Mesodermal cell (in vitro differentiated cells): Measurements from ENCODE around the gene STRA6.

Source experiments
- H3K27ac ChIP-seq: 2 replicates; pipeline ENCODE4 v1.7.0; 2013; ENCODE audit warnings: mild to moderate bottlenecking, low read depth, low read length, moderate library complexity; ENCODE audit not compliant: severe bottlenecking
- H3K36me3 ChIP-seq: 2 replicates; pipeline ENCODE4 v1.7.1; 2013; ENCODE audit warnings: mild to moderate bottlenecking, low read length, moderate library complexity; ENCODE audit not compliant: control insufficient read depth, insufficient read depth
- H3K4me1 ChIP-seq: one replicate; pipeline ENCODE4 v1.7.1; 2013; ENCODE audit warnings: mild to moderate bottlenecking, low read length; ENCODE audit not compliant: insufficient read depth, control insufficient read depth, poor library complexity, severe bottlenecking
- H3K4me3 ChIP-seq: 2 replicates; pipeline ENCODE4 v1.7.0; 2013; ENCODE audit warnings: low read length, control low read depth, mild to moderate bottlenecking; ENCODE audit not compliant: insufficient read depth, poor library complexity, severe bottlenecking; ENCODE audit errors: extremely low read depth
- H3K9me3 ChIP-seq: 2 replicates; pipeline ENCODE4 v1.7.1; 2013; ENCODE audit warnings: mild to moderate bottlenecking, low read length, moderate library complexity; ENCODE audit not compliant: control insufficient read depth
- WGBS, 2 experiments: methylation state at CpG; one replicate each; pipeline ENCODE4 v1.1.5; 2013; ENCODE audit warnings: missing lambda C conversion rate in 2 of 2; ENCODE audit not compliant: insufficient coverage in 2 of 2; 5-methylcytosine and 5-hydroxymethylcytosine counted together

The STRA6 gene

GRCh38 chr15:74226761-74227540, 24.4 kb upstream of the STRA6 start:
- Histone ChIP-seq H3K4me1 (peaks cover 30% of the 10 kb centered on the region), H3K9me3 (no peaks in the 10 kb centered on the region), H3K4me3 (no peak overlapping the region), H3K36me3 (no peaks in the 10 kb centered on the region), H3K27ac (no peak overlapping the region)
- 87 to 91% methylated on average over 7 to 9 of the region's 10 CpGs for WGBS, 2 experiments

- 78 to 81% methylated on average over 5 of the region's 5 CpGs for WGBS, 2 experiments
- Histone ChIP-seq H3K36me3 (no peaks in the 10 kb centered on the region), H3K4me1 (peaks cover 36% of the 10 kb centered on the region), H3K9me3 (no peaks in the 10 kb centered on the region), H3K4me3 (no peak overlapping the region), H3K27ac (no peak overlapping the region)
These were observed 23.3 kb upstream of the STRA6 start for GRCh38 chr15:74225928-74226327.

- Histone ChIP-seq H3K27ac (no peak overlapping the region), H3K4me1 (peaks cover 36% of the 10 kb centered on the region), H3K4me3 (no peak overlapping the region), H3K36me3 (no peaks in the 10 kb centered on the region), H3K9me3 (no peaks in the 10 kb centered on the region)
- 38 to 70% methylated on average over 4 to 8 of the region's 25 CpGs for WGBS, 2 experiments
These were observed 19.9 kb upstream of the STRA6 start for GRCh38 chr15:74222240-74223119.

DNA sequence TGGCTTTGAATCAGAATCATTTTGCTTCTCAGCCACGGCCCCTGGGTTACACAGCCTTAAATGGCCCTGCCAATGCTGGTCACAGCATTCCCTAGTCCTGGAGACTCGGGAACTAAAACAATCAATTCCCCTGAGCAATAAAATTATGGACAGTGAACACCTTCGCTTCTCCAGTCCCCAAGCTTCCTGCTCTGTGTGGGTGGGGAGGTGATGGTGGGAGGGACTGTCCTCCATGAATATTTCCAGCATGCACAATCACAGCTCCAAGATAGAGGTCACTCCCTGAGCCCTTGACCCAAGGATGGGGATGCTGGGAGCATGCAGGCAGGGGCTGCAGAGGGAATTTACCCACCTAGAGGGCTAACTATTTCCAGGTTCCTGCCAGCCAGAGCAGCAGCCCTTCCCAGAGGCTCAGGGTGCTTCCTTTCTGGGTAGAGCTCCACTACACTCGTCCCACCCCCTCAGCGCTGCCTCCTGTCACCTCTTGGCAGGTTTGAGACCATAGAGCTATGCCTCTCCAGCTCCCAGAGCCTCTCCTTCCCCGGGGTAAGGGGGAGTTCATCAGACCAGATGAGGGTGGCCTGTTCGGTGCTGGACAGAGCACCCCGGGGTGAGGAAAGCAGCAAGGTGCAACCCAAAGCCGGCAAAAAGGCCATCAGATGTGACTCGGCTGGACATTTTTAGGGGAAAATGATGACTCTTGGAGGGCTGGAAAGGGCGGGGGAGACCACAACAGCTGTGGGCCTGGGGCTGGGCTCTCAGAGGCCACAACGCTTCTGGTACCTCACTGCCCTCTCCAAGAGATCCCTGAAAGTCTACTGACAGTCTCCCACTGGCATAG, 19.0 kb upstream of the STRA6 start:
- peaks cover 36% of the 10 kb centered on the region for H3K4me1 ChIP-seq
- H3K9me3 ChIP-seq, result no peaks in the 10 kb centered on the region
- 52 to 54% methylated on average over 8 to 9 of the region's 12 CpGs for WGBS, 2 experiments
- H3K36me3 ChIP-seq, result no peaks in the 10 kb centered on the region
- H3K4me3 ChIP-seq, result no peak overlapping the region
- H3K27ac ChIP-seq, result peak overlapping the region; percentile 11

GRCh38 chr15:74220475-74221248, 18.1 kb upstream of the STRA6 start:
- H3K27ac ChIP-seq, result no peak overlapping the region
- H3K4me3 ChIP-seq, result no peak overlapping the region
- H3K36me3 ChIP-seq, result no peaks in the 10 kb centered on the region
- H3K9me3 ChIP-seq, result no peaks in the 10 kb centered on the region
- H3K4me1 ChIP-seq, result peaks cover 40% of the 10 kb centered on the region
- 36 to 55% methylated on average over 5 to 8 of the region's 11 CpGs for WGBS, 2 experiments

DNA sequence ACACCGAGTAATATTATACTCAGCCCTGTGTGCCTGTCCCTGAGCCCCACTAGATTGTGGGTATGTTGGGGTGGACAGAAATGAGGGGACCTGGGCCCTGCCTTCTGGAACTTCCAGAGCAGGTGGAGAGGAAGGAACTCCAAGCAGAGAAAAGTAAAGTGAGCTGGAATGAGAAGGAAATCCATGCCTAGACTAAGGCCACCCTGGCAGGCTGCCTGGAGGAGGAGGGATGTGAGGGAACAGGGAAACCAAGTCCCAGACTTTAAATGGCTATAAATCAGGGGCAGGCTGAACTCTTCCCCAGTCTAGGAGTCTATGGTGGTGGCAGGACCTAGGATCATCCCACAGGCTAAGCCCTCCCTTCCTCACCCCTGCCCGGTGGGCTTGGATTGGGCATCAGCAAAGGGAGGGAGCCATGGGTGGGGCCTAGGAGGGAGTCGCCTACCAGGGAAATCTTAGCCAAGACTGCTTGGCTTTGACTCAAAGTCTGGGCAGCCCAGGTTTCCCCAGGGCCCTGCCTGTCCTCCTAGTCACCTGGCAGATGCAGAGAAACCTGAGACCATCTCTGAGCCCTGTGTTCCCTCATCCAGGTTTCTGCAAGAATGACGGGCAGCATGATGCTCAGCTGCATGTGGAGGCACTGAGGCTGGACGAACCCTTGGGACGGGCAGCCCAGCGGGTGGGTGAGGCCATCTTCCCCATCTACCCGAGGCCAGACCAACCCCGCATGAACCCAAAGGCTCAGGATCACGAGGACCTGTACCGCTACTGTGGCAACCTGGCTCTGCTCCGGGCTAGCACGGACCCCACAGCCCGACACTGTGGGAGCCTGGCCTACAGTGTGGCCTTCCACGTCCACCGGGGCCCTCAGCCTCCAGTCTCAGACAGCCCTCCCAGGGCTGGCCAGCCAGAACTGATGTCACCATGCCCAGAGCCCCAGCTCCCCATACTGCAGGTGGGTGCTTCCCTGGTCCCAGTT, 15.6 kb upstream of the STRA6 start:
- Histone ChIP-seq H3K4me3 (no peak overlapping the region), H3K36me3 (no peaks in the 10 kb centered on the region), H3K9me3 (no peaks in the 10 kb centered on the region), H3K27ac (no peak overlapping the region), H3K4me1 (peaks cover 47% of the 10 kb centered on the region)
- WGBS, 2 experiments, result 95% methylated on average over 14 to 15 of the region's 16 CpGs

DNA sequence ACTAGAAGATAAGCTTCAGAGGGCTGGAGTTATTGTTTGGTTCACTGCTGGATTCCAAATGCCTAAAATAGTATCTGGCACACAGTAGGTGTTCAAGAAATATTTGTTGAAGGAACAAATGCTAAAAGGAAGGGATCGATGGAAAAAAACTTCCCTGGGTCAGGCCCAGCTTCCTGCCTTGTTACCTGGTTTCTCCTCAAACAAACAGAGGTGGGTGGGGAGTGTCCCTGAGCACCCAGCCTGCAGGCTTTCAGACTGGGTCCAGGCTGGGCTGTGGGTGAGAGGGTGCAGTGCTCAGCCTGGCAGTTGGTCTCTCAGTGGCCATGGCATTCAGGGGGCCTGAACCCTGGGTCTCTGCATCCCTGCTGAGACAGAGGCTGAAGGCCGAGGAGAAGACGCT, 14.4 kb upstream of the STRA6 start:
- Histone ChIP-seq H3K4me1 (peaks cover 49% of the 10 kb centered on the region), H3K27ac (no peak overlapping the region)
- 91 to 100% methylated on average over 3 of the region's 3 CpGs for WGBS, 2 experiments

DNA sequence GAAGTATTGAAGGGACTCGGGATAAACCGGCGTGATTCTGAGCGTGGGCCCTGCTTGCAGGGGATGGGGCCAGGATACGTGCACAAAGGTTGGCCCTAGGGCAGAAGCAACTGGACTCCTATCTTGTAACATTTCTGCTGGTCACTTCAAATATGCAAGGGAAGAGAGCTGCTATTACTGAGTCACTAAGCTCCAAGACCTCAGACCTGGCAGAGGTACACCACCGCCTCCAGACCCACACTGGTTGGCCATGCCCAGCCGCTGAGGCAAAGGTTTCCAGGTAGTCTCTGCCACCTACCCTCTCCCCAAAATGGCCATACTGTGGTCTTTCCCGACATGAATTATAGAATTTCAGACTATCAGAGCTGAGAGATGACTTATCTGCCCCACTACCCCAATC, 13.4 kb upstream of the STRA6 start:
- no peak overlapping the region for H3K4me3 ChIP-seq
- H3K9me3 ChIP-seq, result no peaks in the 10 kb centered on the region
- no peak overlapping the region for H3K27ac ChIP-seq
- H3K36me3 ChIP-seq, result no peaks in the 10 kb centered on the region
- H3K4me1 ChIP-seq, result peaks cover 44% of the 10 kb centered on the region
- WGBS, 2 experiments, result 87% methylated on average over 7 to 8 of the region's 8 CpGs

More for the DNA sequence above, 14.4 kb upstream of the STRA6 start:
- Histone ChIP-seq H3K9me3 (no peaks in the 10 kb centered on the region), H3K4me3 (no peak overlapping the region), H3K36me3 (no peaks in the 10 kb centered on the region)

- H3K27ac ChIP-seq, result peak overlapping the region; percentile 92
- no peak overlapping the region for H3K4me3 ChIP-seq
- 58 to 59% methylated on average over 3 to 4 of the region's 6 CpGs for WGBS, 2 experiments
- H3K9me3 ChIP-seq, result no peaks in the 10 kb centered on the region
- no peaks in the 10 kb centered on the region for H3K36me3 ChIP-seq
- H3K4me1 ChIP-seq, result peaks cover 56% of the 10 kb centered on the region
These were observed 11.9 kb upstream of the STRA6 start for GRCh38 chr15:74214324-74215021.
